Left renal pelvis (tissue), 4 donors: ENCODE results near the gene AMBRA1. TPM values are rescaled to one million over a fixed set of nuclear protein-coding genes. Genes with fewer than 3 reads are reported as not detected.

Experiments used
- DNase-seq, 4 donors: peaks; one replicate each; pipeline ENCODE4 v3.0.0-alpha.2; 2013; ENCODE audit warnings: low read depth in 4 of 4, low spot score in 3 of 4
- polyA plus RNA-seq, 4 donors: library from polyadenylated mRNA; unstranded; fragments of 120-200 nt; gene quantifications; one replicate each; pipeline ENCODE4 v1.2.1, GENCODE V29; 2013; ENCODE audit not compliant: insufficient read length in 4 of 4

AMBRA1 gene
- polyA plus RNA-seq, 4 donors, result 18.8 to 25.8 (median 24.7) TPM

GRCh38 chr11:46574656-46575055 lies 19.2 kb downstream of the AMBRA1 start:
- DNase-seq, result no peak

GRCh38 chr11:46570790-46571398 lies 22.9 kb downstream of the AMBRA1 start:
- DNase-seq, result no peak

DNA sequence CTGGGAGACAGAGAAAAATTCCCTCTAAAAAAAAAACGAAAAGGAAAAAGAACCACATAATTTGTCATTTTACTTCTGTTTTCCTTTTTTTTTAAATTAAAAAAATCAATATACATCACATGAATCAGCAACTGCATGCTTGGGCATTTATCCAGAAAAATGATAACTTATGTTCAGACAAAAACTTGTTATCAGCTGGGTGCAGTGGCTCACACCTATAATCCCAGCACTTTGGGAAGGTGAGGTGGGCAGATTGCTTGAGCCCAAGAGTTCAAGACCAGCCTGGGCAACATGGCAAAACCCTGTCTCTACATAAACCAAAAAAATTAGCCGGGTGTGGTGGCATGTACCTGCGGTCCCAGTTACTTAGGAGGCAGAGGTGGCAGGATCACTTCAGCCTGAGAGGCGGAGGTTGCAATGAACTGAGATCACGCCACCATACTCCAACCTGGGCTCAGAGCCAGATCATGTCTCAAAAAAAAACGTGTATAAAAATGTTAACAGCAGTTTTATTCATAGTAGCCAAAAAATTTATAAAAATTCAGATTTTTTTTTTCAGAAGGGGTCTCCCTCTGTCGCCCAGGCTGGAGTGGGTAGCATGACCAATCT lies 28.5 kb downstream of the AMBRA1 start:
- DNase-seq, result no peak

DNA sequence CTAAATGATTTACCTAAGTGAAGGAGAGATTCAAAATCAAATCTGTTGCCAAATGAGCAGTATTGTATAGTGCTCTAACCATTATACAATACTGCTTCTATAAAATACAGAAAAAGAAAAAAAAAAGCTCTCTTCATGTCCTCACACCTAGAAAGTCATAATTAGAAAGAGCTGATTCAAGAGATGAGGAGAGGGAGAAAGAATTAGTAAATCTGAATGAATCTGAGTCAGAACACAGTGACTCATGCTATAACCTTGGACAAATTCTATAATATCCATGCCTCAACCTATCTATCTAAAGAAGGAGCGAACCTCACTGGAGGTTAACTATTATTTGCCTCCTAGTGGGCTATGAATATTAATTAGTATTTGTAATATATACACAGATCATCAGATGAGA lies 29.4 kb downstream of the AMBRA1 start:
- no peak for DNase-seq

- DNase-seq, result no peak
Measured at GRCh38 chr11:46562527-46562926, 31.3 kb downstream of the AMBRA1 start.

DNA sequence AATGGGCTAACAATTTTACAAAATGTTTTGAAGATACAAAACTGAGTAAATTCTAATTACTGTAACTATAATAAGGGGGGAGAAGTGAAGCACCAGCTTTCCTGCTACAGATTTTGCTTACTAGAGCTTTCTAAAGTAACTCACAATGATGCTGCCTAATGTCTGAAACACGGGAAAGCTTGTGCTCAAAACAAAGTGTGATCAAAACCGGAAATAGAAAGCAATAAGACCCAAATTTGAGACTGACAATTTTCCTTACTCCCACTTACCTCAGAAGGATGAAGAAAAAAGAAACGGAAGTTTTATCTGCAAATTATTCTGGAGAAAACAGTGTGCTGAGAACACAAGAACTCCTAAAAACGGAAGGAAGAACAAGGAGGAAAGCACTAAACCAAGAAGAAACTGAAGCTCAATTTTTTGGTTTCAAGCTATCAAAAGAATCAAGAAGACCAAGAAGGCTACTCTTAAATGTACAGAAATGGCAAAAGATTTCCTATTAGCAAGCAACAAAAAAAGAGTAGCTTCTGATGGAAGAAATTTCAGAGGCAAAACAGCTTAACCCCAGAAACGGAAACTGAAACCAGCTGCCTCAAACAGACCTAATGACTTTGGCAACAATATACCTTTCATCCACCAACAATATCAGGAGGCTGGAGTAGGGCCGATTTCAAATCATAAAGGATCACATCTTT lies 33.4 kb downstream of the AMBRA1 start:
- DNase-seq, result no peak

- DNase-seq, result no peak
Measured at GRCh38 chr11:46559815-46560214, 34.0 kb downstream of the AMBRA1 start.

DNA sequence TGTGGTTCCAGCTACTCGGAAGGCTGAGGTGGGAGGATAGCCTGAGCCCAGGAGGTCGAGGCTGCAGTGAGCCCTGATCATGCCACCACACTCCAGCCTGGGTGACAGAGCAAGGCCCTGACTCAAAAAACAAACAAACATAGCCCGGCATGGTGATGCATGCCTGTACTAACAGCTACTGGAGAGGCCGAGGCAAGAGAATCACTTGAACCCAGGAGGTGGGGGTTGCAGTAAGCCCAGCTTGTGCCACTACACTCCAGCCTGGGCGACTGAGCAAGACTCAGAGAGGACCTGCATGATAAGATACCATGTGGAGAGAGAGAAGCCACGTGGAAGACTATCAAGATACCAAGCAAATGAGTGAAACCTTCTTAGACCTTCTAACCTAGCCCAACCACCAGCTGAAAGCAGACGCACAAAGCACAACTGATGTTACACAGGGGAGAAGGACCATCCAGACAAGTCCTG lies 36.1 kb downstream of the AMBRA1 start:
- DNase-seq, result no peak

GRCh38 chr11:46555267-46556054 lies 38.4 kb downstream of the AMBRA1 start:
- no peak for DNase-seq

DNA sequence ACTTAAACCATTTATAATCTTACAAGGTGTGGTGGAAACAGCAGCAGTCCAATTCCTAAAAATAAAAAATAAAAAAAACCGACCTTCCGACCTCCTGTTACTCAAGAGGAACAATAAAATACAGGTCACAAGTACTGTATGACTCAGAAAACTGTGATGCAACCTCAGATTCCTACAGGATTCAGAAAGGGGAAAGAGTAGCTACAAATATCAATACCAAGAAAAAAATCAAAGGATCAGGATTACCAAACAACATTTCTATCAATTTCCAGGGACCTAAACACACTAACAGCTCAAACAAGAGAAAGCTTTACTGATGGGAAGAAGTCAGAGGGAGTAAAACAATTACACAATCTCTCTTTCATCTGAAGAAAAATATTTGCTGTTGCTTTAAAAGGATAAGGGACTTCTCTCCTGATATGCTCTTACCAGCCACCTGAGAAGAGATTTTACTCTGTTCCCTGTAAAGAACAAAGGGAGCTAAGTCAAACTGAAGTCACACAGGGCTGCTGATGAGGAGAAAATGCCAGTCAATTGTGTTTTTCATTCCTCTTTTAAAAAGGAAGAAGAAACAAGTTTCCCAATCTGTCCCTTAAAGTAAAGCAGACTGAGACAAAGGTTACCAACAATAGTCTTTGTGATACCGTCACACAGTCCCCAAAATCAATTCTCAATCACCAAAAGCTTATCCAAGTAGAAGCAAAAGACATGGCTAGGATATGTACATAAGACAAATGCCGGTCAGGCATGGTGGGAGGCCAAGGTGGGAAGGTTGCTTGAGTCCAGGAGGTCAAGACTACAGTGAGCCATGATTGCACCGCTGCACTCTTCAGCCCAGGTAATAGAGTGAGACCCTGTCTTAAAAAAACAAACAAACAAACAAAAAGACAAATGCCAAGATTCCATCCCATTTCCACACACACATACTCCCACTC lies 39.3 kb downstream of the AMBRA1 start:
- no peak for DNase-seq

DNA sequence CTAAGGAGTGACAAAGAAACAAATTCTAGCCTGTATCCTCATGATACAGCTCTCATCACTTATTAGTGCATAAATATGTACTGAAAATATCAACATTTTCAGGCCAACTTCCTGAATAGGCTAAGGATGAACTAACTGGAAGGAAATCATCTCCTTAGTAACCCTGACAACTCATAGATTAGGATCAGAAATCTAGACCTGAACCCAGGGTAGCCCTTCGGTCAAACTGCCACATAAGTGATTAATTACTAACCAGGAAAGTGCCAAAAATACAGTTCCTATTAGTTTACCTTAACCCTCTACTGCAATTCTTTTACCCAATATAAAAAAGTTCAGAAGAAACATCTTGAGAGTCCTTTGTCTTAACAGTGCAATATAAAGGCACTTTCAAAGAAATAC lies 40.0 kb downstream of the AMBRA1 start:
- no peak for DNase-seq

DNA sequence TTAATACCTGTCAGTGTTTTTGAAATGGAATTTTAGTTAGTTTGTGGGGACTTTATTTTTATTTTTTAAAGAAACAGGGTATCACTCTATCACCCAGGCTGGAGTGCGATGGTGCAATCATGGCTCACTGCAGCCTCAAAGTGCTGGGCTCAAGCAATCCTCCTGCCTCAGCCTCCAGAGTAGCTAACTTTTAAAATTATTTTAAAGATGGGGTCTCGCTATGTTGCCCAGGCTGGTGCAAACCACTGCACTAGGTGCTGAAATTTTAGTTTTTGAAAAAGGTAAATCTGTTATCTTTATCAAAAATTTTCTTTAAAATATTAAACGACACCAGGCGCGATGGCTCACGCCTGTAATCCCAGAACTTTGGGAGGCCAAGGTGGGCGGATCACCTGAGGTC lies 42.6 kb downstream of the AMBRA1 start:
- no peak for DNase-seq

DNA sequence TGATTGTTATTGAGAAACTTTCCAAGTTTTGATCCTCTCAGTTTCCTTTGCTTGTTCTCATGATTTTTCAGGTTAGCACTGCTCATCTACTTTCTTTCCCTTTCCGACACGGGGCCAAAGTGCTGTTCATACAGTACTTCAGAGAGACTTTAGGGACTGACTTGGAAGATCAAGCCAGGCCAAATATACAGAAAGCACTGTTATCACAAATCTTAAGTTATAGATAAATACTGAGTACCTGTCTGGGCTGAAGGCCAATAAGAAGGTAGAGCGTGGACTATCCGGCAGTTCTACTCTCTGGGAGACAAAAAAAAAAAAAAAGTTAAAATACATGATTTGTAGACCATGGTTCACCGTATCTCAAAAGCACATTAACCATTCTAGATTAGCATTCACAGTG lies 46.2 kb downstream of the AMBRA1 start:
- no peak for DNase-seq

GRCh38 chr11:46543564-46543963 lies 50.3 kb downstream of the AMBRA1 start:
- DNase-seq, result no peak

- no peak for DNase-seq
Measured at GRCh38 chr11:46541593-46542371, 52.0 kb downstream of the AMBRA1 start.

- DNase-seq, result no peak
Measured at GRCh38 chr11:46540807-46541206, 53.0 kb downstream of the AMBRA1 start.

- DNase-seq, result peak; percentile 45 to 67 (median 62)
Measured at GRCh38 chr11:46537537-46538295, 56.1 kb downstream of the AMBRA1 start.

GRCh38 chr11:46537121-46537520 lies 56.7 kb downstream of the AMBRA1 start:
- no peak for DNase-seq

GRCh38 chr11:46535688-46536087 lies 58.1 kb downstream of the AMBRA1 start:
- no peak for DNase-seq
